ENCODE results near the gene CCDC50. TPM values are rescaled to one million over a fixed set of nuclear protein-coding genes. Genes with fewer than 3 reads are reported as not detected.

The CCDC50 gene
- total RNA-seq, 1 experiment from 2014 or later: 23.4 TPM

DNA sequence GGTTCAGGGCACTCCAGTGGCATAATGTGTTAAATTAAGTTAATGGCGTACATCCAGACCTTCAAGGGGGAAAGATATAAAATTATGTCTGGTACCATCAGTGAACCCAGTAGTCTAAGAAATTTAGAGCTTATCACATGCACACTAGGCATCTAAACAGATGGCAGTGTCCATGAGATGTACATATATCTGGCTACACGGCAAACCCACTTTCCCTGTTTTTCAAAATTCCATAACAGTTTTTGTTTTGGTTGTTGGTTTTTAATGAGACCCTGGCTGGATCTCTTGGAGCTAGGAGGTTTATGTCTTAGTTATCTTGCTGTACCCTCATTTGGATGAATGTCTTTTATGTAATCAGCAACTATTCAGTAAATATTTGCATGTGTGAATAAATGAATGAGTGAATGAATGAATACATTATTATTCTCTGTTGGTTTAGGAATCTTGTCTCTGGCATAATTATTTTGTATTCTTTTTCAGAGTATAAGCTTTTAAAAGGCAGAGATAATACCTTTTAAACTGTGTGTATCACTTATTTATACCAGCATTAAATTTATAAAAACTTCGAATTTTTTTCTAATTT, 4.2 kb downstream of the CCDC50 start:
- H3K4me1 ChIP-seq: no peaks in the 10 kb centered on the region
- no peak overlapping the region for H3K27ac ChIP-seq
- no peaks in the 10 kb centered on the region for H3K27me3 ChIP-seq
- no peak overlapping the region for H3K4me3 ChIP-seq
- no peaks in the 10 kb centered on the region for H3K9me3 ChIP-seq (replicated peaks)
- H3K36me3 ChIP-seq: no peaks in the 10 kb centered on the region
- DNase-seq: no peak

DNA sequence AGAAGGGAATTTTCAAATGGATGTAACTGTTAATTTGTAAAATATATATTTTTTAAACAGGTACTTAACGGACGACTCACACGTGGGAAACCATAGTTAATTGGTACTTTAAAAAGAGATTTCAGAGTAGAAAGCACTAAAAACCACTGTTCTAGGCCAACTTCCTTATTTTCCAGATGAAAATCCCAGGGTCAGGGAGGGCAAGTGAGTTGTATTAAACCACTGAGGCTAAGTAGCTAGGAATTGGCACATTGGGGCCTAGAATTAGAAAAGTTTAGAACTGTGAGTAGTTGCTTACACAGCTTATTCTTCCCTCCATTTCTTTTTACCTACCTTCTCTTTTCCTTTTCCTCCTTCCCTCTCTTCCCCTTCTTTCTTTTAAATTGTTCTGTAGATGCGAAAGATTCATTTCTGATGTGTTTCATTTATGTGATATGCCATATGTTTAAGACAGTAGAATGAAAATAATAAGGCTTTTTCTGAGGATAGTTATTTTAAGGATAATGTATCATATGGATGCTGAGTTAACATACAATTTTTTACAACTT, 5.2 kb downstream of the CCDC50 start:
- Histone ChIP-seq H3K9me3 (replicated peaks) (no peaks in the 10 kb centered on the region), H3K36me3 (no peaks in the 10 kb centered on the region), H3K27ac (no peak overlapping the region), H3K27me3 (no peaks in the 10 kb centered on the region), H3K4me1 (no peaks in the 10 kb centered on the region), H3K4me3 (no peak overlapping the region)
- DNase-seq: no peak

DNA sequence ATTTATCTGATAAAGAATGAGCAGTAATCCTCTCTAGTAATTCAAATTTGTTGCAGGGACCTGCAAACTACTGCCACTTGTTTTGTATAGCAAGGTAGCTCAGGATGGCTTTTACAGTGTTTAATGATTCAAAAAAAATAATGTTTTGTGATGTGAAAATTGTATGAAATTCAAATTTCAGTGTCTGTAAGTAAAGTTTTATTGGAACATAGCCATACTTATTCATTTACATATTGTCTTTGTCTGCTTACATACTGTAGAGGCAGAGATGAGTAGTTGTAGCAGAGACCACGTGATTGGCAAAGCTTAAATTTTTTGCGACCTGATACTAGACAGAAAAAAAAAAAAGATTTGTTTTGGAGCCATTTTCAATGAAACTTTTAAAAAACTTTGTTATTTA, 7.6 kb downstream of the CCDC50 start:
- DNase-seq: no peak
- no peaks in the 10 kb centered on the region for H3K9me3 ChIP-seq (replicated peaks)
- no peaks in the 10 kb centered on the region for H3K36me3 ChIP-seq
- H3K27ac ChIP-seq: no peak overlapping the region
- H3K4me3 ChIP-seq: no peak overlapping the region
- no peaks in the 10 kb centered on the region for H3K27me3 ChIP-seq
- H3K4me1 ChIP-seq: no peaks in the 10 kb centered on the region

GRCh38 chr3:191338177-191338488, 8.9 kb downstream of the CCDC50 start:
- Histone ChIP-seq H3K4me3 (no peak overlapping the region), H3K4me1 (no peaks in the 10 kb centered on the region), H3K9me3 (replicated peaks) (no peaks in the 10 kb centered on the region), H3K27me3 (no peaks in the 10 kb centered on the region), H3K27ac (no peak overlapping the region), H3K36me3 (no peaks in the 10 kb centered on the region)
- DNase-seq: no peak

DNA sequence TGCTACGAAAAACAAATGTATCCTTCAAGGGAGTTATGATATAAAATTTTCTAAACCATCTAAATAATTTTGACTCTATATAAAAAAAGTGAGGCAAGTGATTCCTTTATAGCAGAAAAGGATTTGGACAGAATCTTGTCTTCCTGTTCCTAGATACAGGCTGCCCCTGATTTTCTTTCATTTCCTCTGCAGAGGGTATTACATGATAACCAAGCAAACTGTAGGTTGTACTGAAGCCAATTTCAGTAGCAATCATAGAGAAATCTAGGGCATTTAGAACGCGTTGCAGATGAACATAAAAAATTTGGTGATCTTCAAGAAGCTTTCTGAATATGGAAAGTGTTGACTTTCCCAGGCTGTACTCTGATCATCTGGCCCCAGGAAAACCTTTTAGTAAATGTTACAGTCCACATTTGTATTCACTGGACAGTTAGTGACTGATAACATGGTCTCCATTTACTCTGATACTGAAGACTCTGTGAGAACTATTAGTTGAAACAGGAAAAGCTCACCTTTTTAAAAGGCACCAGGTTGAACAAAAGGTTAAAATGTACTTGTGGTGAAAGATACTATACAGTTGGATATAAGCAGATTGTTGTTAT, 10.2 kb downstream of the CCDC50 start:
- no peaks in the 10 kb centered on the region for H3K9me3 ChIP-seq (replicated peaks)
- H3K4me3 ChIP-seq: no peak overlapping the region
- H3K27me3 ChIP-seq: no peaks in the 10 kb centered on the region
- no peak overlapping the region for H3K27ac ChIP-seq
- H3K4me1 ChIP-seq: no peaks in the 10 kb centered on the region
- no peak for DNase-seq
- H3K36me3 ChIP-seq: no peaks in the 10 kb centered on the region

DNA sequence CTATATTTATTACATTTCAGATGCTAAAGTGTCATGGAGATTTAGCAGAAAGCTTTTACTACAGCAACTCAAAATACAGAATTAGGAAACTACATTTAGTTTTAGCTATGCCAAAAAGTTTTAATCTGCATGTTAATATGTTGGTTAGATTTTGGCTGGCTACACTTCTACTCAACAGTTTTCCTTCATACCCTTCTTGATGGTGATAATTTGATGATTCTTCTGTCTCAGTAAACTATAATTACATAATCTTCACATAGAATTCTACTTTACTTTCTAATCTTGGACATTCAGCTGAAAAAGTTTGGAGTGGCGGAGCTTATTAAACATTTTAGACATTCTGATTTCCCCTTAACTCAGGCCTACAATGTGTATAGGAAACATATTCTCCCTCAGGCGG, 11.2 kb downstream of the CCDC50 start:
- H3K27ac ChIP-seq: no peak overlapping the region
- no peak for DNase-seq
- no peaks in the 10 kb centered on the region for H3K27me3 ChIP-seq
- H3K4me3 ChIP-seq: no peak overlapping the region
- no peaks in the 10 kb centered on the region for H3K36me3 ChIP-seq
- no peaks in the 10 kb centered on the region for H3K4me1 ChIP-seq
- H3K9me3 ChIP-seq (replicated peaks): no peaks in the 10 kb centered on the region

- no peak for DNase-seq
- H3K27me3 ChIP-seq: no peaks in the 10 kb centered on the region
- H3K27ac ChIP-seq: no peak overlapping the region
- H3K4me1 ChIP-seq: no peaks in the 10 kb centered on the region
- H3K36me3 ChIP-seq: no peaks in the 10 kb centered on the region
- H3K4me3 ChIP-seq: no peak overlapping the region
- no peaks in the 10 kb centered on the region for H3K9me3 ChIP-seq (replicated peaks)
Measured at GRCh38 chr3:191340966-191341365, 11.8 kb downstream of the CCDC50 start.

DNA sequence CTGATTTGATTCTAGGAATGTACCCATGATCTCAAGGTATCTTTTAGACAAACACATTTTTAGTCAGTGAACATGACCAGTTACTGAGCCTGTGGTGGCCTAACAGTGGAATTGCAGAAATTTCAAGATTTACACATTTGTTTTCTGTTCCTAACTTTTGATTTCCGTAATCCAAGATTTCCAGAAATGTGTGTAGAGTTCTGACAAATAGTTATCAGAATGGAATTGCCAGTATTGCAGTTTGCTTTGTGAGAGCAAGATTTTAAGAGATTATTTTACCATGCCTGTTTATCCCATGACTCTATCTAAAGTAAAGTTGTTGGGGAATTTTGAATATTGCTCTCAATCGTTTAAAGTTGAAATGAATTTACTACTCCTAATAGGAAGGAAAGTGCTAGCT, 12.8 kb downstream of the CCDC50 start:
- Histone ChIP-seq H3K4me1 (no peaks in the 10 kb centered on the region), H3K27ac (no peak overlapping the region), H3K4me3 (no peak overlapping the region), H3K36me3 (no peaks in the 10 kb centered on the region), H3K27me3 (no peaks in the 10 kb centered on the region), H3K9me3 (replicated peaks) (no peaks in the 10 kb centered on the region)
- no peak for DNase-seq

- Histone ChIP-seq H3K4me3 (no peak overlapping the region), H3K27me3 (no peaks in the 10 kb centered on the region), H3K27ac (no peak overlapping the region), H3K9me3 (replicated peaks) (no peaks in the 10 kb centered on the region), H3K36me3 (no peaks in the 10 kb centered on the region), H3K4me1 (no peaks in the 10 kb centered on the region)
- no peak for DNase-seq
Measured at GRCh38 chr3:191342411-191342810, 13.2 kb downstream of the CCDC50 start.

DNA sequence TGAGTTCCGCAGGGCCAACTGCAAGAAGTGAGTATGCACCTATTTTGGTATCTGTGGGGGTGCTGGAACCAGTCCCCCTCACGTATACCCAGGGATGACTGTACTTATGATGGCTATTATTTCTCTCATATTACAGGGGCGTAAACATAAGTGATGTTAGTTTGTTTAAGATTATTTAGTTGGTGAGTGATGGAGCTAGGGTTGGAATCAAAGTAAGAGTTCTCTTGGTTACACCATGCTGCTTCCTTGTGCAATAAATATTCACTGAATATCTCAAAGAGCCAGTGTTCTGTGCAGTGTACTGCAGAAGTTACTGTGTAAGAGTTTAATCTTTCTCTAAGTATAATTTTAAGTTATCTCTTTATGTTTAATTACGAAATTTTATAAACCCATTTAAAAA, 13.9 kb downstream of the CCDC50 start:
- no peaks in the 10 kb centered on the region for H3K4me1 ChIP-seq
- no peak overlapping the region for H3K4me3 ChIP-seq
- no peaks in the 10 kb centered on the region for H3K27me3 ChIP-seq
- H3K27ac ChIP-seq: no peak overlapping the region
- H3K9me3 ChIP-seq (replicated peaks): no peaks in the 10 kb centered on the region
- no peaks in the 10 kb centered on the region for H3K36me3 ChIP-seq
- DNase-seq: no peak

GRCh38 chr3:191343913-191344312, 14.7 kb downstream of the CCDC50 start:
- no peak overlapping the region for H3K27ac ChIP-seq
- no peaks in the 10 kb centered on the region for H3K9me3 ChIP-seq (replicated peaks)
- H3K4me3 ChIP-seq: no peak overlapping the region
- DNase-seq: no peak
- H3K36me3 ChIP-seq: no peaks in the 10 kb centered on the region
- no peaks in the 10 kb centered on the region for H3K27me3 ChIP-seq
- no peaks in the 10 kb centered on the region for H3K4me1 ChIP-seq

DNA sequence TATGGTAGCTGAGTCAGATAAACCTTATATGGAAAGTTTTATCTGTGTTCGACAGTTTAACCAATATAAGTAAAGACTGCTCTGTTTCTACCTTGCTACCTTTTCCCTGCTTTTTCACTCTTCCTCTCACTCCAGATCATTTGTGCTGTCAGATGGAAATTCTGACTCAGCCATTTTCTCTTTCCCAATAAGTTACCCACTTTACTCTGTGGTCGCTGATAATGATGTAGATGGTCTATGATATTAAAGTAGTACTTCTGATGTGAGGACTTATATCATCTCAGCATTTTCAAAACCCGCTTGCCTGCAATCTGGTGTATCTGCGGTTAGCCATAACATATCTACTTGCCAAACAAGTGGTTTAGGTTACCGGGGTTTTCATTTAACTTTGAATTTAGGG, 16.1 kb downstream of the CCDC50 start:
- no peaks in the 10 kb centered on the region for H3K27me3 ChIP-seq
- H3K27ac ChIP-seq: no peak overlapping the region
- H3K36me3 ChIP-seq: no peaks in the 10 kb centered on the region
- H3K4me3 ChIP-seq: no peak overlapping the region
- no peak for DNase-seq
- H3K4me1 ChIP-seq: no peaks in the 10 kb centered on the region
- no peaks in the 10 kb centered on the region for H3K9me3 ChIP-seq (replicated peaks)

- H3K36me3 ChIP-seq: no peaks in the 10 kb centered on the region
Measured at GRCh38 chr3:191347228-191347627, 18.0 kb downstream of the CCDC50 start.

GRCh38 chr3:191348098-191348497, 18.9 kb downstream of the CCDC50 start:
- H3K27me3 ChIP-seq: no peaks in the 10 kb centered on the region
- H3K36me3 ChIP-seq: no peaks in the 10 kb centered on the region
- H3K9me3 ChIP-seq (replicated peaks): no peaks in the 10 kb centered on the region
- H3K27ac ChIP-seq: no peak overlapping the region
- DNase-seq: no peak
- no peak overlapping the region for H3K4me3 ChIP-seq
- peaks cover 5% of the 10 kb centered on the region for H3K4me1 ChIP-seq

More at GRCh38 chr3:191347228-191347627, 18.0 kb downstream of the CCDC50 start:
- no peak overlapping the region for H3K4me3 ChIP-seq
- no peak overlapping the region for H3K27ac ChIP-seq
- no peak for DNase-seq
- no peaks in the 10 kb centered on the region for H3K4me1 ChIP-seq
- no peaks in the 10 kb centered on the region for H3K27me3 ChIP-seq
- H3K9me3 ChIP-seq (replicated peaks): no peaks in the 10 kb centered on the region

GRCh38 chr3:191350396-191351090, 21.3 kb downstream of the CCDC50 start:
- DNase-seq: no peak
- no peaks in the 10 kb centered on the region for H3K27me3 ChIP-seq
- no peak overlapping the region for H3K4me3 ChIP-seq
- no peak overlapping the region for H3K27ac ChIP-seq
- H3K4me1 ChIP-seq: peaks cover 6% of the 10 kb centered on the region
- no peaks in the 10 kb centered on the region for H3K9me3 ChIP-seq (replicated peaks)
- H3K36me3 ChIP-seq: no peaks in the 10 kb centered on the region

DNA sequence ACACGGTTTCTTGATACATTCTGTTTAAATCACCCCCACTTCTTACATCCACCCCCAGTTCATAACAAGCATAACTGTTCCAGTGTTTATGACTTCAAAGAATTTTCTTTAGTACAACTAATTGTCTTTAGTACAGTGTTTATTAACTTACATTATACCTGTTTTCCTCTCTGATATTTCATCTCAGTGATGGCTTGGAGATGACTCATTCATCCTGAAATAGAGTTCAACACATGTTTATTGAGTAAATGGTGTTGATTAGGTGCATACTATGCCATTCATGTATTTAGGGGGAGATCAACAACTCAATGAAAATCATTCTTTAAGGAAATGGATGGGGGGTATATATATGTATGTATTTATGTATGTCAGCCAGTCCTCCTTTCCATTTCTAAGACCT, 22.8 kb downstream of the CCDC50 start:
- Histone ChIP-seq H3K4me3 (no peak overlapping the region), H3K36me3 (no peaks in the 10 kb centered on the region), H3K27me3 (no peaks in the 10 kb centered on the region), H3K27ac (no peak overlapping the region), H3K4me1 (peaks cover 6% of the 10 kb centered on the region), H3K9me3 (replicated peaks) (no peaks in the 10 kb centered on the region)
- no peak for DNase-seq
